Measurements from ENCODE around the gene PPP1R8.

The PPP1R8 gene

GRCh38 chr1:27830621-27831440, at the start of gene PPP1R8:
Gene PPP1R8, plus strand, starts transcription at chr1:27830782. Its CDS starts 54 bp downstream, at chr1:27830836.
- TF ChIP-seq FOXA1 (IDR thresholded peaks at IDR 0.05) (no peak), BHLHE40 (IDR thresholded peaks at IDR 0.05; ENCODE audit: borderline replicate concordance) (no peak), NFRKB (IDR thresholded peaks at IDR 0.05) (peak; percentile 88), CTBP1 (IDR thresholded peaks at IDR 0.05; ENCODE audit: borderline replicate concordance) (peak; percentile 66; the same call in 1 of the 2 replicates), L3MBTL2 (conservative IDR thresholded peaks at IDR 0.05) (no peak), PKNOX1 (IDR thresholded peaks at IDR 0.05) (peak; percentile 73), SUZ12 (IDR thresholded peaks at IDR 0.05) (no peak), HDGF (IDR thresholded peaks at IDR 0.05; ENCODE audit: borderline replicate concordance) (no peak), FOXM1 (IDR thresholded peaks at IDR 0.05; ENCODE audit: borderline replicate concordance) (no peak), ZNF384 (IDR thresholded peaks at IDR 0.05) (peak; percentile 98), ARNT (IDR thresholded peaks at IDR 0.05) (no peak), ELF4 (IDR thresholded peaks at IDR 0.05) (peak; percentile 83), FOXK2 (IDR thresholded peaks at IDR 0.05) (no peak), SP1 (IDR thresholded peaks at IDR 0.05) (no peak)
- DNase-seq (ENCODE audit: extremely low spot score) = peak; percentile 99
- POLR2A ChIA-PET = interaction anchor here (0.7 to 2.9 kb wide), 6 partner anchors 10 to 428 kb away, joined by 3 to 28 read pairs (median 4); partner anchors contain the start of genes IFI6 and STX12
- CTCF ChIA-PET = interaction anchor here (0.6 kb wide), 1 partner anchor 69 kb away, joined by 4 read pairs; no protein-coding TSS in a partner anchor

- ChIA-PET CTCF (interaction anchor here (0.6 kb wide), 1 partner anchor 1064 kb away, joined by 4 read pairs; no protein-coding TSS in a partner anchor), POLR2A (interaction anchor here (5.6 kb wide), 1 partner anchor 10 kb away, joined by 36 read pairs; the partner anchor contains the start of gene STX12)
- TF ChIP-seq FOXA1 (IDR thresholded peaks at IDR 0.05) (no peak), BHLHE40 (IDR thresholded peaks at IDR 0.05; ENCODE audit: borderline replicate concordance) (no peak), HDGF (IDR thresholded peaks at IDR 0.05; ENCODE audit: borderline replicate concordance) (no peak), CTBP1 (IDR thresholded peaks at IDR 0.05; ENCODE audit: borderline replicate concordance) (no peak), FOXK2 (IDR thresholded peaks at IDR 0.05) (no peak), SUZ12 (IDR thresholded peaks at IDR 0.05) (no peak), TARDBP (IDR thresholded peaks at IDR 0.05) (no peak), ARNT (IDR thresholded peaks at IDR 0.05) (no peak)
- no peak for DNase-seq (ENCODE audit: extremely low spot score)
These were observed 47.6 kb upstream of the PPP1R8 start for GRCh38 chr1:27782950-27783349.

GRCh38 chr1:27784700-27785099, 45.9 kb upstream of the PPP1R8 start:
- no peak for DNase-seq (ENCODE audit: extremely low spot score)
- ChIA-PET CTCF (no interaction called here), POLR2A (interaction anchor here (0.7 to 5.6 kb wide), 2 partner anchors 12 to 100 kb away, joined by 3 to 36 read pairs; partner anchors contain the start of gene STX12)
- no peak for TF ChIP-seq ELF4 (IDR thresholded peaks at IDR 0.05)
- TF ChIP-seq CTBP1 (IDR thresholded peaks at IDR 0.05; ENCODE audit: borderline replicate concordance) = no peak
- no peak for TF ChIP-seq L3MBTL2 (conservative IDR thresholded peaks at IDR 0.05)
- TF ChIP-seq FOXK2 (IDR thresholded peaks at IDR 0.05) = no peak
- TF ChIP-seq SUZ12 (IDR thresholded peaks at IDR 0.05) = no peak
- TF ChIP-seq BHLHE40 (IDR thresholded peaks at IDR 0.05; ENCODE audit: borderline replicate concordance) = no peak
- no peak for TF ChIP-seq TARDBP (IDR thresholded peaks at IDR 0.05)
- TF ChIP-seq SP1 (IDR thresholded peaks at IDR 0.05) = no peak
- TF ChIP-seq ZNF384 (IDR thresholded peaks at IDR 0.05) = no peak
- TF ChIP-seq NFRKB (IDR thresholded peaks at IDR 0.05) = no peak
- no peak for TF ChIP-seq ARNT (IDR thresholded peaks at IDR 0.05)
- TF ChIP-seq HDGF (IDR thresholded peaks at IDR 0.05; ENCODE audit: borderline replicate concordance) = no peak
- TF ChIP-seq PKNOX1 (IDR thresholded peaks at IDR 0.05) = no peak
- TF ChIP-seq FOXM1 (IDR thresholded peaks at IDR 0.05; ENCODE audit: borderline replicate concordance) = no peak
- no peak for TF ChIP-seq LEF1 (IDR thresholded peaks at IDR 0.05; ENCODE audit: borderline replicate concordance)

GRCh38 chr1:27785781-27786455, 44.7 kb upstream of the PPP1R8 start:
- POLR2A ChIA-PET = interaction anchor here (5.6 kb wide), 1 partner anchor 13 kb away, joined by 36 read pairs; the partner anchor contains the start of gene STX12
- DNase-seq (ENCODE audit: extremely low spot score) = no peak
- TF ChIP-seq ZNF384 (IDR thresholded peaks at IDR 0.05) (no peak), ARNT (IDR thresholded peaks at IDR 0.05) (no peak), SP1 (IDR thresholded peaks at IDR 0.05) (no peak), L3MBTL2 (conservative IDR thresholded peaks at IDR 0.05) (no peak), FOXK2 (IDR thresholded peaks at IDR 0.05) (no peak), TARDBP (IDR thresholded peaks at IDR 0.05) (no peak), NFRKB (IDR thresholded peaks at IDR 0.05) (no peak), HDGF (IDR thresholded peaks at IDR 0.05; ENCODE audit: borderline replicate concordance) (no peak), FOXA1 (IDR thresholded peaks at IDR 0.05) (no peak), CTBP1 (IDR thresholded peaks at IDR 0.05; ENCODE audit: borderline replicate concordance) (no peak), LEF1 (IDR thresholded peaks at IDR 0.05; ENCODE audit: borderline replicate concordance) (no peak), FOXM1 (IDR thresholded peaks at IDR 0.05; ENCODE audit: borderline replicate concordance) (no peak), ELF4 (IDR thresholded peaks at IDR 0.05) (no peak), BHLHE40 (IDR thresholded peaks at IDR 0.05; ENCODE audit: borderline replicate concordance) (no peak), PKNOX1 (IDR thresholded peaks at IDR 0.05) (no peak), SUZ12 (IDR thresholded peaks at IDR 0.05) (no peak)
- CTCF ChIA-PET = interaction anchor here (0.6 kb wide), 1 partner anchor 190 kb away, joined by 4 read pairs; no protein-coding TSS in a partner anchor

- no peak for DNase-seq (ENCODE audit: extremely low spot score)
- TF ChIP-seq LEF1 (IDR thresholded peaks at IDR 0.05; ENCODE audit: borderline replicate concordance) (no peak), BHLHE40 (IDR thresholded peaks at IDR 0.05; ENCODE audit: borderline replicate concordance) (no peak), FOXM1 (IDR thresholded peaks at IDR 0.05; ENCODE audit: borderline replicate concordance) (no peak), CTBP1 (IDR thresholded peaks at IDR 0.05; ENCODE audit: borderline replicate concordance) (no peak), NFRKB (IDR thresholded peaks at IDR 0.05) (no peak), HDGF (IDR thresholded peaks at IDR 0.05; ENCODE audit: borderline replicate concordance) (no peak), SP1 (IDR thresholded peaks at IDR 0.05) (no peak)
- POLR2A ChIA-PET = no interaction called here
- CTCF ChIA-PET = no interaction called here
These were observed 42.7 kb upstream of the PPP1R8 start for GRCh38 chr1:27787895-27788294.
